Neural cell (in vitro differentiated cells): Measurements from ENCODE around the gene STIM2. TPM values are rescaled to one million over a fixed set of nuclear protein-coding genes. Genes with fewer than 3 reads are reported as not detected.

Source experiments
- H2AFZ ChIP-seq: fragments of 200-600, 300-800 bp; sonication (generic), shearing (Covaris generic); 2 replicates; pipeline ENCODE4 v1.6.0; 2014; ENCODE audit warnings: low read depth, mild to moderate bottlenecking, antibody characterized with exemption, low read length, moderate library complexity
- H3F3A ChIP-seq: fragments of 200-600 bp; shearing (Covaris generic); 2 replicates; pipeline ENCODE4 v1.6.1; 2016; ENCODE audit warnings: mild to moderate bottlenecking, moderate library complexity, mixed read lengths, antibody characterized with exemption, low read length; ENCODE audit not compliant: insufficient read depth, poor library complexity, severe bottlenecking
- H3K27ac ChIP-seq: fragments of 200-600, 300-800 bp; sonication (generic), shearing (Covaris generic); 2 replicates; pipeline ENCODE4 v1.5.1; 2014; ENCODE audit warnings: mild to moderate bottlenecking, low read length, moderate library complexity
- H3K27me3 ChIP-seq: fragments of 300-800, 200-600 bp; sonication (generic), shearing (Covaris generic); 2 replicates; pipeline ENCODE4 v1.6.0; 2014; ENCODE audit warnings: mild to moderate bottlenecking, low read depth, low read length, moderate library complexity; ENCODE audit not compliant: insufficient read depth
- H3K36me3 ChIP-seq: fragments of 300-800, 200-600 bp; sonication (generic), shearing (Covaris generic); 2 replicates; pipeline ENCODE4 v1.5.1; 2014; ENCODE audit warnings: mild to moderate bottlenecking, antibody characterized with exemption, low read length, moderate library complexity; ENCODE audit not compliant: insufficient read depth
- H3K4me2 ChIP-seq: fragments of 300-800, 200-600 bp; sonication (generic), shearing (Covaris generic); 2 replicates; pipeline ENCODE4 v1.6.0; 2014; ENCODE audit warnings: mild to moderate bottlenecking, low read length
- H3K4me3 ChIP-seq: fragments of 300-800, 200-600 bp; sonication (generic), shearing (Covaris generic); 2 replicates; pipeline ENCODE4 v1.5.1; 2014; ENCODE audit warnings: mild to moderate bottlenecking, low read length, moderate library complexity
- H3K79me2 ChIP-seq: fragments of 200-600 bp; shearing (Covaris generic); replicated peaks from 2 replicates; pipeline ENCODE4 v1.6.0; 2014; ENCODE audit warnings: mild to moderate bottlenecking, low read length, moderate library complexity; ENCODE audit not compliant: insufficient read depth
- H3K9ac ChIP-seq: fragments of 300-800, 200-600 bp; sonication (generic), shearing (Covaris generic); 2 replicates; pipeline ENCODE4 v1.6.1; 2016; ENCODE audit warnings: mild to moderate bottlenecking, low read length, mixed read lengths
- H3K9me2 ChIP-seq: fragments of 200-600 bp; shearing (Covaris generic); 2 replicates; pipeline ENCODE4 v1.6.1; 2016; ENCODE audit warnings: mild to moderate bottlenecking, low read length, mixed read lengths; ENCODE audit not compliant: insufficient read depth
- H3K9me3 ChIP-seq: fragments of 200-600, 300-800 bp; sonication (generic), shearing (Covaris generic); 2 replicates; pipeline ENCODE4 v1.6.1; 2016; ENCODE audit warnings: mild to moderate bottlenecking, mixed run types, low read length, moderate library complexity, mixed read lengths
- H4K20me1 ChIP-seq: fragments of 200-600 bp; shearing (Covaris generic); 2 replicates; pipeline ENCODE4 v1.6.1; 2016; ENCODE audit warnings: mild to moderate bottlenecking, mixed run types; ENCODE audit not compliant: insufficient read depth
- CTCF ChIP-seq: fragments of 450-650 bp; IDR thresholded peaks from 2 replicates; pipeline ENCODE4 v1.5.1; 2014; ENCODE audit warnings: antibody characterized with exemption, mild to moderate bottlenecking, moderate library complexity; ENCODE audit not compliant: poor library complexity, severe bottlenecking
- EP300 ChIP-seq: fragments of 450-650 bp; conservative IDR thresholded peaks from 2 replicates; pipeline ENCODE4 v1.6.1; 2014; ENCODE audit warnings: antibody characterized with exemption, mild to moderate bottlenecking, moderate library complexity; ENCODE audit not compliant: poor library complexity, severe bottlenecking
- EZH2 ChIP-seq: fragments of 200-600, 300-800 bp; shearing (Covaris generic), sonication (generic); IDR thresholded peaks from 2 replicates; pipeline ENCODE4 v1.6.1; 2014; ENCODE audit warnings: antibody characterized with exemption, low read length, borderline replicate concordance, mild to moderate bottlenecking; ENCODE audit not compliant: insufficient read depth, poor library complexity, severe bottlenecking
- MXI1 ChIP-seq: fragments of 450-650 bp; conservative IDR thresholded peaks from 2 replicates; pipeline ENCODE4 v1.6.1; 2014; ENCODE audit warnings: antibody characterized with exemption, mild to moderate bottlenecking; ENCODE audit not compliant: poor library complexity, severe bottlenecking
- POLR2AphosphoS5 ChIP-seq: IDR thresholded peaks from 2 replicates; pipeline ENCODE4 v1.6.1; 2012
- RAD21 ChIP-seq: fragments of 450-650 bp; conservative IDR thresholded peaks from 2 replicates; pipeline ENCODE4 v1.6.1; 2014; ENCODE audit warnings: antibody characterized with exemption, mild to moderate bottlenecking, moderate library complexity
- REST ChIP-seq: IDR thresholded peaks from 2 replicates; pipeline ENCODE4 v1.6.1; 2012; ENCODE audit warnings: borderline replicate concordance
- SMC3 ChIP-seq: fragments of 450-650 bp; conservative IDR thresholded peaks from 2 replicates; pipeline ENCODE4 v1.6.1; 2014; ENCODE audit warnings: antibody characterized with exemption, mild to moderate bottlenecking, moderate library complexity; ENCODE audit not compliant: poor library complexity
- TAF1 ChIP-seq: IDR thresholded peaks from 2 replicates; pipeline ENCODE4 v1.6.1; 2012; ENCODE audit warnings: low read depth
- polyA plus RNA-seq: library from polyadenylated mRNA; depleted of rRNA; stranded (reverse); fragments of >200 nt; gene quantifications from 2 replicates; pipeline ENCODE4 v1.2.3, GENCODE V29; 2014

Gene STIM2
- polyA plus RNA-seq, 1 donor from 2014 or later: 25.3 TPM

GRCh38 chr4:26885912-26886274 is 25.3 kb downstream of the STIM2 start:
- no peaks in the 10 kb centered on the region for H3K9me2 ChIP-seq
- no peak overlapping the region for H3K27ac ChIP-seq
- no peak overlapping the region for H3K4me3 ChIP-seq
- H3K4me2 ChIP-seq: no peak overlapping the region
- H3K36me3 ChIP-seq: no peaks in the 10 kb centered on the region
- peaks cover 2% of the 10 kb centered on the region for H3K79me2 ChIP-seq
- no peaks in the 10 kb centered on the region for H3F3A ChIP-seq
- no peak overlapping the region for H3K9ac ChIP-seq
- TF ChIP-seq SMC3 (no peak), EZH2 (no peak), MXI1 (no peak), RAD21 (no peak), EP300 (no peak), CTCF (no peak), POLR2AphosphoS5 (no peak), REST (no peak), TAF1 (no peak)
- peaks cover 4% of the 10 kb centered on the region for H3K9me3 ChIP-seq
- H3K27me3 ChIP-seq: no peaks in the 10 kb centered on the region
- H4K20me1 ChIP-seq: no peaks in the 10 kb centered on the region
- H2AFZ ChIP-seq: no peak overlapping the region

- Histone ChIP-seq H3K9me3 (peaks cover 4% of the 10 kb centered on the region), H3K36me3 (no peaks in the 10 kb centered on the region), H3K27me3 (no peaks in the 10 kb centered on the region), H3F3A (no peaks in the 10 kb centered on the region), H3K4me2 (no peak overlapping the region), H3K79me2 (peaks cover 2% of the 10 kb centered on the region), H2AFZ (no peak overlapping the region), H4K20me1 (no peaks in the 10 kb centered on the region), H3K27ac (no peak overlapping the region), H3K9ac (no peak overlapping the region), H3K4me3 (no peak overlapping the region), H3K9me2 (no peaks in the 10 kb centered on the region)
- TF ChIP-seq RAD21 (no peak), EZH2 (no peak), POLR2AphosphoS5 (no peak), CTCF (no peak), EP300 (no peak), TAF1 (no peak), SMC3 (no peak), MXI1 (no peak), REST (no peak)
These were observed 26.5 kb downstream of the STIM2 start for GRCh38 chr4:26887143-26887542.
